Measurements from ENCODE around the gene NOP53. TPM values are rescaled to one million over a fixed set of nuclear protein-coding genes. Genes with fewer than 3 reads are reported as not detected.

NOP53 gene
- total and polyA plus RNA-seq, 9 of the 15 experiments (the other 6 are each of a cell fraction or from before 2014, with no cell fraction given), result 6.5 to 274 (median 145) TPM

GRCh38 chr19:47707135-47707925 is 38.0 kb upstream of the NOP53 start (continued):
- TF ChIP-seq CREBBP (IDR thresholded peaks at IDR 0.05; ENCODE audit: low read depth, low read length) (no peak), ZNF316 (IDR thresholded peaks at IDR 0.05) (no peak), PPARD (CRISPR knock-in tag; IDR thresholded peaks at IDR 0.05) (no peak), JUND (IDR thresholded peaks at IDR 0.05; ENCODE audit: borderline replicate concordance, low read depth, low read length) (peak; percentile 37; the same call in 1 of the 2 replicates), JUND (tag; IDR thresholded peaks at IDR 0.05; ENCODE audit: borderline replicate concordance, low read depth, low read length) (no peak), GABPB2 (CRISPR knock-in tag; conservative IDR thresholded peaks at IDR 0.05) (no peak), RBFOX2 (IDR thresholded peaks at IDR 0.05; ENCODE audit: low read depth, low read length) (no peak), HNRNPLL (IDR thresholded peaks at IDR 0.05; ENCODE audit: low read depth, low read length, poor library complexity, severe bottlenecking) (no peak), UBTF (IDR thresholded peaks at IDR 0.05; ENCODE audit: borderline replicate concordance in 1 of 2, low read depth in 2 of 2, low read length in 2 of 2) (no peak), ZKSCAN8 (CRISPR knock-in tag; IDR thresholded peaks at IDR 0.05) (no peak), KLF16 (IDR thresholded peaks at IDR 0.05) (no peak), E2F3 (CRISPR knock-in tag; IDR thresholded peaks at IDR 0.05) (no peak), IRF9 (tag; IDR thresholded peaks at IDR 0.05) (no peak), ZNF3 (CRISPR knock-in tag; IDR thresholded peaks at IDR 0.05) (no peak), USF2 (CRISPR knock-in tag; IDR thresholded peaks at IDR 0.05) (no peak), SUPT5H (IDR thresholded peaks at IDR 0.05) (no peak), PHB (CRISPR knock-in tag; IDR thresholded peaks at IDR 0.05) (no peak), ATF1 (CRISPR knock-in tag; IDR thresholded peaks at IDR 0.05) (no peak), ATF1 (tag; IDR thresholded peaks at IDR 0.05) (peak; percentile 34), ZNF354B (CRISPR knock-in tag; IDR thresholded peaks at IDR 0.05) (no peak), ZC3H8 (IDR thresholded peaks at IDR 0.05) (no peak), ZNF586 (CRISPR knock-in tag; conservative IDR thresholded peaks at IDR 0.05) (no peak), HEY1 (CRISPR knock-in tag; IDR thresholded peaks at IDR 0.05; ENCODE audit: borderline replicate concordance) (no peak), ZBTB9 (CRISPR knock-in tag; IDR thresholded peaks at IDR 0.05) (no peak)
